Measurements from ENCODE around the gene SUGP2.

Gene SUGP2

GRCh38 chr19:19075126-19075525, 41.8 kb upstream of the SUGP2 start:
- no peak for DNase-seq (ENCODE audit: low spot score)
- ChIA-PET POLR2A (ENCODE audit: low non-redundant PET) (no interaction called here), CTCF (interaction anchor here (0.6 kb wide), 1 partner anchor 1496 kb away, joined by 3 read pairs; no protein-coding TSS in a partner anchor)
- TF ChIP-seq CTCF (conservative IDR thresholded peaks at IDR 0.05; ENCODE audit: low read depth): no peak
- no peak overlapping the region for H3K27ac ChIP-seq

GRCh38 chr19:19074196-19074882, 41.0 kb upstream of the SUGP2 start:
- POLR2A ChIA-PET (ENCODE audit: low non-redundant PET): no interaction called here
- TF ChIP-seq CTCF (conservative IDR thresholded peaks at IDR 0.05; ENCODE audit: low read depth): no peak
- DNase-seq (ENCODE audit: low spot score): no peak
- CTCF ChIA-PET: interaction anchor here (0.6 kb wide), 1 partner anchor 1495 kb away, joined by 3 read pairs; no protein-coding TSS in a partner anchor
- no peak overlapping the region for H3K27ac ChIP-seq

- POLR2A ChIA-PET (ENCODE audit: low non-redundant PET): no interaction called here
- no peak for TF ChIP-seq CTCF (conservative IDR thresholded peaks at IDR 0.05; ENCODE audit: low read depth)
- CTCF ChIA-PET: interaction anchor here (0.6 kb wide), 1 partner anchor 10 kb away, joined by 3 read pairs; no protein-coding TSS in a partner anchor
- no peak for DNase-seq (ENCODE audit: low spot score)
- no peak overlapping the region for H3K27ac ChIP-seq
These were observed 38.6 kb upstream of the SUGP2 start for GRCh38 chr19:19071897-19072296.

- POLR2A ChIA-PET (ENCODE audit: low non-redundant PET): no interaction called here
- peak overlapping the region; percentile 36; the same call in 1 of the 2 replicates for H3K27ac ChIP-seq
- DNase-seq (ENCODE audit: low spot score): no peak
- CTCF ChIA-PET: interaction anchor here (0.6 to 1.2 kb wide), 2 partner anchors 14 to 92 kb away, joined by 3 to 4 read pairs; no protein-coding TSS in a partner anchor
- TF ChIP-seq CTCF (conservative IDR thresholded peaks at IDR 0.05; ENCODE audit: low read depth): no peak
These were observed 35.6 kb upstream of the SUGP2 start for GRCh38 chr19:19068659-19069654.

- TF ChIP-seq CTCF (conservative IDR thresholded peaks at IDR 0.05; ENCODE audit: low read depth): no peak
- no peak overlapping the region for H3K27ac ChIP-seq
- POLR2A ChIA-PET (ENCODE audit: low non-redundant PET): no interaction called here
- CTCF ChIA-PET: no interaction called here
- DNase-seq (ENCODE audit: low spot score): no peak
These were observed 34.2 kb upstream of the SUGP2 start for GRCh38 chr19:19067276-19068072.
